ENCODE data around the gene PUS7L. TPM values are rescaled to one million over a fixed set of nuclear protein-coding genes. Genes with fewer than 3 reads are reported as not detected.
"Not testable (repeated sequence)": the region's sequence is repeated elsewhere in the genome, so short reads cannot be mapped to it uniquely, and the experiment has no call there.

Gene PUS7L
- total and polyA plus RNA-seq, 4 donors = 1.5 to 27.0 (median 6.5) TPM

GRCh38 chr12:43696154-43696553 is 62.4 kb downstream of the PUS7L start:
- no peaks in the 10 kb centered on the region for H3K36me3 ChIP-seq (ENCODE audit: control insufficient read depth in 4 of 4, insufficient read depth in 4 of 4, low read length in 4 of 4)
- H3K27ac ChIP-seq (ENCODE audit: low read depth in 1 of 2, low read length in 1 of 2) = no peak overlapping the region
- no peak overlapping the region for H3K9ac ChIP-seq (ENCODE audit: insufficient read depth in 1 of 2, low read length in 2 of 2)
- ATAC-seq (ENCODE audit: insufficient read depth, low FRiP score) (no peak), DNase-seq (no peak)
- TF ChIP-seq CTCF (IDR thresholded peaks at IDR 0.05; ENCODE audit: control extremely low read depth, extremely low read depth) = no peak
- H3K4me1 ChIP-seq (ENCODE audit: control insufficient read depth in 5 of 5, insufficient read depth in 5 of 5, low read length in 5 of 5) = no peaks in the 10 kb centered on the region
- no peaks in the 10 kb centered on the region for H3K9me3 ChIP-seq (ENCODE audit: control insufficient read depth in 4 of 4, insufficient read depth in 3 of 4, low read length in 3 of 4)
- H3K4me3 ChIP-seq = no peak overlapping the region
- 63 to 78% methylated on average over 3 of the region's 3 CpGs for WGBS, 2 donors
- peaks cover 0 to 2% (median 0%) of the 10 kb centered on the region in 3 donors for H3K27me3 ChIP-seq (ENCODE audit: control insufficient read depth in 3 of 3, insufficient read depth in 3 of 3, low read length in 2 of 3)

GRCh38 chr12:43694879-43695278 is 63.7 kb downstream of the PUS7L start:
- WGBS, 2 donors = 43 to 70% methylated on average over 1 of the region's 1 CpG

GRCh38 chr12:43692064-43692463 is 66.5 kb downstream of the PUS7L start:
- TF ChIP-seq CTCF (IDR thresholded peaks at IDR 0.05; ENCODE audit: control extremely low read depth, extremely low read depth) = no peak
- no peak overlapping the region for H3K9ac ChIP-seq (ENCODE audit: insufficient read depth in 1 of 2, low read length in 2 of 2)
- 13 to 22% methylated on average over 1 of the region's 1 CpG for WGBS, 2 donors
- ATAC-seq (ENCODE audit: insufficient read depth, low FRiP score) = no peak
- no peaks in the 10 kb centered on the region for H3K27me3 ChIP-seq (ENCODE audit: control insufficient read depth in 3 of 3, insufficient read depth in 3 of 3, low read length in 2 of 3)
- H3K4me1 ChIP-seq (ENCODE audit: control insufficient read depth in 5 of 5, insufficient read depth in 5 of 5, low read length in 5 of 5) = no peaks in the 10 kb centered on the region
- DNase-seq = no peak
- H3K9me3 ChIP-seq (ENCODE audit: control insufficient read depth in 4 of 4, insufficient read depth in 3 of 4, low read length in 3 of 4) = no peaks in the 10 kb centered on the region
- no peak overlapping the region for H3K27ac ChIP-seq (ENCODE audit: low read depth in 1 of 2, low read length in 1 of 2)
- H3K36me3 ChIP-seq (ENCODE audit: control insufficient read depth in 4 of 4, insufficient read depth in 4 of 4, low read length in 4 of 4) = no peaks in the 10 kb centered on the region
- no peak overlapping the region for H3K4me3 ChIP-seq

More at GRCh38 chr12:43694879-43695278, 63.7 kb downstream of the PUS7L start:
- Histone ChIP-seq H3K4me1 (ENCODE audit: control insufficient read depth in 5 of 5, insufficient read depth in 5 of 5, low read length in 5 of 5) (no peaks in the 10 kb centered on the region), H3K27ac (ENCODE audit: low read depth in 1 of 2, low read length in 1 of 2) (no peak overlapping the region), H3K9me3 (ENCODE audit: control insufficient read depth in 4 of 4, insufficient read depth in 3 of 4, low read length in 3 of 4) (no peaks in the 10 kb centered on the region), H3K9ac (ENCODE audit: insufficient read depth in 1 of 2, low read length in 2 of 2) (no peak overlapping the region), H3K4me3 (no peak overlapping the region), H3K27me3 (ENCODE audit: control insufficient read depth in 3 of 3, insufficient read depth in 3 of 3, low read length in 2 of 3) (peaks cover 0 to 2% (median 0%) of the 10 kb centered on the region in 3 donors), H3K36me3 (ENCODE audit: control insufficient read depth in 4 of 4, insufficient read depth in 4 of 4, low read length in 4 of 4) (no peaks in the 10 kb centered on the region)
- DNase-seq = no peak
- no peak for ATAC-seq (ENCODE audit: insufficient read depth, low FRiP score)
- TF ChIP-seq CTCF (IDR thresholded peaks at IDR 0.05; ENCODE audit: control extremely low read depth, extremely low read depth) = no peak

GRCh38 chr12:43685491-43685890 is 73.1 kb downstream of the PUS7L start:
- 97% methylated on average over 12 to 28 of the region's 30 CpGs for WGBS, 2 donors
- not testable (repeated sequence) for DNase-seq

More at GRCh38 chr12:43685491-43685890, 73.1 kb downstream of the PUS7L start:
- not testable (repeated sequence) for H3K4me3 ChIP-seq; H3K9ac ChIP-seq (ENCODE audit: insufficient read depth in 1 of 2, low read length in 2 of 2); ATAC-seq (ENCODE audit: insufficient read depth, low FRiP score); H3K36me3 ChIP-seq (ENCODE audit: control insufficient read depth in 4 of 4, insufficient read depth in 4 of 4, low read length in 4 of 4); H3K4me1 ChIP-seq (ENCODE audit: control insufficient read depth in 5 of 5, insufficient read depth in 5 of 5, low read length in 5 of 5); H3K27ac ChIP-seq (ENCODE audit: low read depth in 1 of 2, low read length in 1 of 2); H3K27me3 ChIP-seq (ENCODE audit: control insufficient read depth in 3 of 3, insufficient read depth in 3 of 3, low read length in 2 of 3); H3K9me3 ChIP-seq (ENCODE audit: control insufficient read depth in 4 of 4, insufficient read depth in 3 of 4, low read length in 3 of 4)

Measured in lung (tissue), 12 donors.